ENCODE data around the gene RANBP1. TPM values are rescaled to one million over a fixed set of nuclear protein-coding genes. Genes with fewer than 3 reads are reported as not detected.

Gene RANBP1
- total RNA-seq, 4 donors from 2014 or later, result 104 to 159 (median 119) TPM

- DNase-seq (ENCODE audit: low spot score in 2 of 2), result no peak
- 58 to 62% methylated on average over 6 of the region's 6 CpGs for WGBS, 2 donors
- no peak overlapping the region for H3K4me3 ChIP-seq (ENCODE audit: low read depth, poor library complexity, severe bottlenecking)
- intact Hi-C loops (cut with DNase I; ENCODE audit: low total_unique reads), result no loop called here
- TF ChIP-seq POLR2A (IDR thresholded peaks at IDR 0.05), result no peak
- TF ChIP-seq, protein P1, sequence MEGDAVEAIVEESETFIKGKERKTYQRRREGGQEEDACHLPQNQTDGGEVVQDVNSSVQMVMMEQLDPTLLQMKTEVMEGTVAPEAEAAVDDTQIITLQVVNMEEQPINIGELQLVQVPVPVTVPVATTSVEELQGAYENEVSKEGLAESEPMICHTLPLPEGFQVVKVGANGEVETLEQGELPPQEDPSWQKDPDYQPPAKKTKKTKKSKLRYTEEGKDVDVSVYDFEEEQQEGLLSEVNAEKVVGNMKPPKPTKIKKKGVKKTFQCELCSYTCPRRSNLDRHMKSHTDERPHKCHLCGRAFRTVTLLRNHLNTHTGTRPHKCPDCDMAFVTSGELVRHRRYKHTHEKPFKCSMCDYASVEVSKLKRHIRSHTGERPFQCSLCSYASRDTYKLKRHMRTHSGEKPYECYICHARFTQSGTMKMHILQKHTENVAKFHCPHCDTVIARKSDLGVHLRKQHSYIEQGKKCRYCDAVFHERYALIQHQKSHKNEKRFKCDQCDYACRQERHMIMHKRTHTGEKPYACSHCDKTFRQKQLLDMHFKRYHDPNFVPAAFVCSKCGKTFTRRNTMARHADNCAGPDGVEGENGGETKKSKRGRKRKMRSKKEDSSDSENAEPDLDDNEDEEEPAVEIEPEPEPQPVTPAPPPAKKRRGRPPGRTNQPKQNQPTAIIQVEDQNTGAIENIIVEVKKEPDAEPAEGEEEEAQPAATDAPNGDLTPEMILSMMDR (IDR thresholded peaks at IDR 0.05), result no peak
These were observed 39.2 kb upstream of the RANBP1 start for GRCh38 chr22:20076627-20077172.

GRCh38 chr22:20079745-20080444 lies 36.0 kb upstream of the RANBP1 start, which contains the start of gene DGCR8:
DGCR8 (plus strand) TSS chr22:20080241; CDS start chr22:20085964, 5,723 bp downstream.
- intact Hi-C loops (cut with DNase I; ENCODE audit: low total_unique reads), result no loop called here
- TF ChIP-seq POLR2A (IDR thresholded peaks at IDR 0.05), result no peak
- TF ChIP-seq, protein P1 (IDR thresholded peaks at IDR 0.05), result no peak
- 0 to 1% methylated on average over 28 to 79 of the region's 100 CpGs for WGBS, 2 donors

DNA sequence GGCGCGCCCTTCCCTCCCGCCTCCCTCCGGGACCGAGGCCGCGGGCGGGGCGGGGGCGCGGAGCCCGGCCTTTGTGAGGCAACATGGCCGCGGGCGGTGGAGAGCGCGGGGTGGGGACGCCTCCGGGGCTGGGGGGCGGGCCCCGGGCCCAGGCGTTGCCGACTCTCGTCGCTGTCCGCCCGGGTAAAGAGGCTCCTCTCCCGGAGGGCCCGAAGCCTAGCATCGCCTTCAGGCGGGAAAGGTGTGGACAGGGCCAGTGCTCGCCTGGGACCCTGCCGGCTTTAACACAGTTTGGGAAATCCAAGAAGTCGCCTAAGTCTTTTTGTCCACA lies 35.5 kb upstream of the RANBP1 start:
- peak overlapping the region; percentile 79 for H3K4me3 ChIP-seq (ENCODE audit: low read depth, poor library complexity, severe bottlenecking)
- DNase-seq (ENCODE audit: low spot score in 2 of 2), result peak in 1 of 2 donors; percentile 92
- TF ChIP-seq, protein P1 (IDR thresholded peaks at IDR 0.05), result no peak
- no peak for TF ChIP-seq POLR2A (IDR thresholded peaks at IDR 0.05)
- intact Hi-C loops (cut with DNase I; ENCODE audit: low total_unique reads), result no loop called here
- 0 to 1% methylated on average over 7 to 31 of the region's 34 CpGs for WGBS, 2 donors

More at GRCh38 chr22:20079745-20080444, 36.0 kb upstream of the RANBP1 start, which contains the start of gene DGCR8:
- H3K4me3 ChIP-seq (ENCODE audit: low read depth, poor library complexity, severe bottlenecking), result peak within 1 kb of the TSS; percentile 79
- peak; percentile 88 to 98 for DNase-seq (ENCODE audit: low spot score in 2 of 2)

DNA sequence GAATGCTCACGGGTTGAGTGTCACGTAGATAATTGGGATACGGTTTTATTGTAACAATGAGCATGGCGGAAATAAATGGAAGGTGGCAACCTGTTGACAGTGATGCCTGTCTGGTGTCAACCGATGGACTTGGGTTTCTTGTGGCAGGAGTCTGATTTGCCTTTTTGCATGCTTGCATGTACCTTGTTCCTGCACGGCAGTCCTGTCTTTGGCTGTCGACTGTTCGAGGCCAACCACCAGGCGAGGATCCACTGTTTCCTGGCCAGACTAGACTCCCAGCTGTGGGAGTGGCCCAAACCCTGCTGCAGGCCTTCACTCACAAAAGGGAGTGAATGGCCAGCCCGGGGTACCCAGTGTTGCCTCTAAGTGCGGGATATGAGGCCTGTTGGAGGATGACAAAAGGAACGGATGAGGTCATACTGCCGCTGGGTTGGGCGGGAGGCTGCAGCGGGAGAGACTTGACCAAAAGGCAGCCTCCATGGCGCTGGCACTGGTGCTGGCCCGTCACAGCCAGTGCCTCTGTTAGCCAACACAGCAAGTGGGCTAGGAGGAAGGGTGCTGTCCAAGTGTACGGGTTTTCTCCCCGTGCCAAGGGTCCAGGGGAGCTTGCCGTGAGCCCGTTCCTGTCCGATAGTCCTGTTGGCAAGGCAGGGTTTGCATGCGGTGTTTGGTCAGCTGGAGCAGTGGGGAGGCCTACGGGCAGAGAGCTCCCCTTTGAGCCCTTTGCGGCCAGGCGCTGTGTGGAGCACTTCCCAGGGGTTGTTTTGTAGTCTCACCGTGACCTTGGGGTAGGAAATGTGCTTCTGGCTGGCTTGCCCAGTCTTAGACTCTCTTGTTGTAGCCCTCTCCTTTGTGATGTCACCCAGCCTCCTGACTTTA lies 34.9 kb upstream of the RANBP1 start:
- peak in 1 of 2 donors; percentile 88 for DNase-seq (ENCODE audit: low spot score in 2 of 2)
- intact Hi-C loops (cut with DNase I; ENCODE audit: low total_unique reads), result no loop called here
- WGBS, 2 donors, result 12 to 19% methylated on average over 25 to 27 of the region's 27 CpGs
- peak overlapping the region; percentile 79 for H3K4me3 ChIP-seq (ENCODE audit: low read depth, poor library complexity, severe bottlenecking)
- TF ChIP-seq, protein P1 (IDR thresholded peaks at IDR 0.05), result no peak
- no peak for TF ChIP-seq POLR2A (IDR thresholded peaks at IDR 0.05)

DNA sequence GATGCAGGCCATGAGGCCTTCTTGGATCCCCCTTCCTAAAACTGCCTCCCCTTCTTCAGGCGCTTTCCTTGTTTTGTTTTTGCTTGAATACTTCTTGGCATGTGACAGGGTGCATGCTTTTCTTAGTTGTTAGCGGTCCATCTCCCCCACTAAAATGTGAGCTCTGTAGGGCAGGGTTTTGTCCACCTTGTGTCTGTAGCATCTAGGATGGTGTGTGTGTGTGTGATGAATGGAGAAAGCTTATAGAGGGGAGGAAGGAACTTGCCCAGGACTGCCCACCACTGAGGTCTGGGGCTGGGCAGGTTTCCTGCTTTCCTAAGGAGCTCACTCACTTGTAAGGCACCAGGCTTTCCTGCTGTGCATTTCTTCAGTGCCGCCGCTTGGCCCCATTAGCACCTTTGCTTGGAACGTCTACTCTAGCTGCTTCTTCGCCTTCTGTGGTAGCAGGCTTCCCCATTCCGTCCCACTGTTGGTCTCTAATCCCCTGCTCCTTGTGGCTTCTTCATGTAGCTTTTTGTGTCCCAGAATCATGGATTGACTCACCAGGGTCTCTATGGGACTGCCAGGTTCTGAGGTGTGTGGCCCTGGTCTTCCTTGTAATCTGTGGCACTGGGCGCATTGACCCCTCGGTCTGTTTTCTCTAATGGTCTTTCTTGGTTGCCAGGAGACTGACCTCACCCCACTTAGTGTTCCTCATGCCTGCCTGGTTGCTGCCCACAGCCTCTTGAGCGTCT lies 32.6 kb upstream of the RANBP1 start:
- intact Hi-C loops (cut with DNase I; ENCODE audit: low total_unique reads), result no loop called here
- no peak overlapping the region for H3K4me3 ChIP-seq (ENCODE audit: low read depth, poor library complexity, severe bottlenecking)
- DNase-seq (ENCODE audit: low spot score in 2 of 2), result no peak
- 82 to 85% methylated on average over 10 of the region's 10 CpGs for WGBS, 2 donors
- no peak for TF ChIP-seq POLR2A (IDR thresholded peaks at IDR 0.05)
- TF ChIP-seq, protein P1 (IDR thresholded peaks at IDR 0.05), result no peak
